Measurements from ENCODE around the gene TIGD1.

DNA sequence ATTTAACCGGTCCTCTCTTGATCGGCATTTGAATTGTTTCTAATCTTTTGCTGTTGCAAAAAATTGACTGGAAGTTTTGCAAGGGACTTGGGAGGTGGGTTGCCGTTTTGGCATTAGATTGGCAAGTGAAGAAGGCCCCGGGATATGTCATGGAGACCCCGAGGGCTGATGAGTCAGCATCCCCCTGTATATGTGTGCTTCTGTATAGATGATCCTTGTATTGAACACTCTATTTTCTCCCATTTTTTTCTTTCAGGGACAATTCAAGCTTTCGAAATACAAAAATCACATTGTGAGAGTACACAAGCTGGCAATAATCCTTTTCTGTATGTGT lies 30.3 kb upstream of the TIGD1 start:
- TF ChIP-seq, protein P1, sequence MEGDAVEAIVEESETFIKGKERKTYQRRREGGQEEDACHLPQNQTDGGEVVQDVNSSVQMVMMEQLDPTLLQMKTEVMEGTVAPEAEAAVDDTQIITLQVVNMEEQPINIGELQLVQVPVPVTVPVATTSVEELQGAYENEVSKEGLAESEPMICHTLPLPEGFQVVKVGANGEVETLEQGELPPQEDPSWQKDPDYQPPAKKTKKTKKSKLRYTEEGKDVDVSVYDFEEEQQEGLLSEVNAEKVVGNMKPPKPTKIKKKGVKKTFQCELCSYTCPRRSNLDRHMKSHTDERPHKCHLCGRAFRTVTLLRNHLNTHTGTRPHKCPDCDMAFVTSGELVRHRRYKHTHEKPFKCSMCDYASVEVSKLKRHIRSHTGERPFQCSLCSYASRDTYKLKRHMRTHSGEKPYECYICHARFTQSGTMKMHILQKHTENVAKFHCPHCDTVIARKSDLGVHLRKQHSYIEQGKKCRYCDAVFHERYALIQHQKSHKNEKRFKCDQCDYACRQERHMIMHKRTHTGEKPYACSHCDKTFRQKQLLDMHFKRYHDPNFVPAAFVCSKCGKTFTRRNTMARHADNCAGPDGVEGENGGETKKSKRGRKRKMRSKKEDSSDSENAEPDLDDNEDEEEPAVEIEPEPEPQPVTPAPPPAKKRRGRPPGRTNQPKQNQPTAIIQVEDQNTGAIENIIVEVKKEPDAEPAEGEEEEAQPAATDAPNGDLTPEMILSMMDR (IDR thresholded peaks at IDR 0.05) = no peak
- no peak for TF ChIP-seq POLR2A (IDR thresholded peaks at IDR 0.05)
